HAP-1 (cell line): Measurements from ENCODE around the gene MCC.

ENCODE experiments used
- DNase-seq, 2 experiments: peaks; one replicate each; pipeline ENCODE4 v3.0.0-alpha.2; 2016 to 2020; ENCODE audit warnings: low spot score in 2 of 2
- H3K27me3 ChIP-seq: fragments of 250-450 bp; sonication (Bioruptor Pico); 2 replicates; pipeline ENCODE4 v1.5.1; 2020; ENCODE audit warnings: low read depth, mild to moderate bottlenecking, moderate library complexity
- H3K36me3 ChIP-seq: fragments of 250-450 bp; sonication (Bioruptor Pico); replicated peaks from 2 replicates; pipeline ENCODE4 v1.5.1; 2020; ENCODE audit warnings: mild to moderate bottlenecking
- H3K4me1 ChIP-seq: fragments of 250-450 bp; sonication (Bioruptor Pico); 2 replicates; pipeline ENCODE4 v1.5.1; 2020; ENCODE audit warnings: mild to moderate bottlenecking
- H3K4me3 ChIP-seq: fragments of 250-450 bp; sonication (Bioruptor Pico); 2 replicates; pipeline ENCODE4 v1.5.1; 2020; ENCODE audit warnings: mild to moderate bottlenecking, moderate library complexity
- H3K9me3 ChIP-seq: fragments of 250-450 bp; sonication (Bioruptor Pico); 2 replicates; pipeline ENCODE4 v1.5.1; 2020; ENCODE audit warnings: mild to moderate bottlenecking, moderate library complexity
- in situ Hi-C: fragments of 300-500 bp; cut with MboI; formaldehyde crosslinking; loops from 3 replicates; pipeline ENCODE4 v1.14.3; 2020; ENCODE audit warnings: low sequenced_read_pairs, inconsistent platforms, mixed read lengths

Gene MCC

GRCh38 chr5:112974901-112975300 is 513.4 kb downstream of the MCC start:
- Histone ChIP-seq H3K4me1 (peaks cover 9% of the 10 kb centered on the region), H3K9me3 (no peaks in the 10 kb centered on the region), H3K4me3 (no peak overlapping the region), H3K36me3 (no peaks in the 10 kb centered on the region), H3K27me3 (no peaks in the 10 kb centered on the region)
- DNase-seq: no peak
- in situ Hi-C loops: no loop called here

GRCh38 chr5:112973904-112974303 is 514.3 kb downstream of the MCC start:
- H3K36me3 ChIP-seq: no peaks in the 10 kb centered on the region
- in situ Hi-C loops: no loop called here
- no peak overlapping the region for H3K4me3 ChIP-seq
- H3K4me1 ChIP-seq: peaks cover 10% of the 10 kb centered on the region
- no peaks in the 10 kb centered on the region for H3K27me3 ChIP-seq
- no peak for DNase-seq
- H3K9me3 ChIP-seq: no peaks in the 10 kb centered on the region

DNA sequence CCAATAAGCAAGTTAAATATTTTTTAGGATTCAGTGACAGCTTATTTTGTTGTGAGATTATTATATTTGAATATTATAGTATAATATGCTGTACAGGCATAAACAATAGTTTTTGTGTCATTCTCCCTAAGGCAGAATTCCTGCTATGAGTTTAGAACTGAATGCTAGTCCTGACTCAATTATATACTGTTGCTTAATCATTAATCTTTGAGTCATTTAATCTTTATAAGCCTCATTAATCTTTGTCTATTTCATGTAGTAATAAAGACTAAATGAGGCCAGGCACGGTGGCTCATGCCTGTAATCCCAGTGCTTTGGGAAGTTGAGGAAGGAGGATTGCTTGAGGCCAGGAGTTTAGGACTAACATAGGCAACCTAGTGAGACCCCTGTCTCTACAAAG is 515.2 kb downstream of the MCC start:
- no peak for DNase-seq
- in situ Hi-C loops: no loop called here
- H3K9me3 ChIP-seq: no peaks in the 10 kb centered on the region
- no peak overlapping the region for H3K4me3 ChIP-seq
- no peaks in the 10 kb centered on the region for H3K36me3 ChIP-seq
- H3K4me1 ChIP-seq: peaks cover 6% of the 10 kb centered on the region; the same call in 1 of the 2 replicates
- no peaks in the 10 kb centered on the region for H3K27me3 ChIP-seq
